K562 (cell line): Measurements from ENCODE around the gene FTH1. TPM values are rescaled to one million over a fixed set of nuclear protein-coding genes. Genes with fewer than 3 reads are reported as not detected.
A peak's percentile ranks its signal among the peaks of the same experiment; 100 is the strongest.

Source experiments
- BCL6 ChIP-seq: fragments of 250-450 bp; sonication (Bioruptor Pico); IDR thresholded peaks from 2 replicates; pipeline ENCODE4 v1.4.0; 2020
- CHD1 ChIP-seq: fragments of 200-600 bp; sonication (generic); IDR thresholded peaks from one replicate; pipeline ENCODE4 v1.6.1; 2012; ENCODE audit warnings: mild to moderate bottlenecking, moderate library complexity, low read length, inconsistent platforms
- HDAC6 ChIP-seq: IDR thresholded peaks from 2 replicates; pipeline ENCODE4 v1.6.1; 2012; ENCODE audit warnings: low read depth, mild to moderate bottlenecking, control low read depth, inconsistent platforms, low read length, moderate library complexity
- PHF20 ChIP-seq: fragments of 450-650 bp; IDR thresholded peaks from 2 replicates; pipeline ENCODE4 v1.6.1; 2018; ENCODE audit not compliant: partially characterized antibody
- POLR2G ChIP-seq: fragments of 200-400 bp; formaldehyde crosslinking; IDR thresholded peaks from 2 replicates; pipeline ENCODE4 v1.6.1; 2017; ENCODE audit warnings: low read depth, mild to moderate bottlenecking, antibody characterized with exemption, low read length, moderate library complexity
- RHOXF2B ChIP-seq: fragments of 250-450 bp; sonication (Bioruptor Pico); conservative IDR thresholded peaks from 2 replicates; pipeline ENCODE4 v1.5.1; 2021
- ZNF592 ChIP-seq: fragments of 450-650 bp; IDR thresholded peaks from 2 replicates; pipeline ENCODE4 v1.6.1; 2017; ENCODE audit warnings: antibody characterized with exemption, mild to moderate bottlenecking
- ZNF75A ChIP-seq: fragments of 450-650 bp; formaldehyde crosslinking; IDR thresholded peaks from 2 replicates; pipeline ENCODE4 v1.4.0; 2020; ENCODE audit warnings: mild to moderate bottlenecking
- polyA plus RNA-seq, 8 experiments: library from polyadenylated mRNA; depleted of rRNA in 4 of 8; stranded (reverse) in 5 of 8; unstranded in 3 of 8; fragments of >200 nt; fragmentation: Nextera tagmentation in 2 of 8; fragmentation: Illumina TruSeq in 1 of 8; extraction: Ambion mirVana in 2 of 8; extraction: Trizol in 1 of 8; gene quantifications; 2 replicates each; pipeline versions ENCODE4 v1.2.1 to v1.2.3, GENCODE V29; 2011 to 2014; ENCODE audit warnings: inconsistent platforms in 1 of 8, missing spikeins in 1 of 8
- total RNA-seq, 7 experiments: library from RNA; depleted of rRNA in 6 of 7; stranded (reverse); fragments of >200 nt in 6 of 7; fragmentation: Illumina TruSeq in 2 of 7; extraction: Trizol in 2 of 7; gene quantifications; 2 replicates each; pipeline versions ENCODE4 v1.2.1 to v1.2.3, GENCODE V29; 2011 to 2021; ENCODE audit warnings: low replicate concordance in 1 of 7
- TF ChIP-seq, protein P1 (sequence below): sonication (generic); formaldehyde crosslinking; IDR thresholded peaks from 2 replicates; pipeline ENCODE4 v1.8.1; 2023; ENCODE audit warnings: missing genetic modification reagents, mild to moderate bottlenecking, borderline replicate concordance
- TF ChIP-seq, protein P2 (sequence below), 2 experiments: fragments of 200-800 bp in 1 of 2; sonication (Bioruptor generic) in 1 of 2; sonication (generic) in 1 of 2; formaldehyde crosslinking in 1 of 2; IDR thresholded peaks in 1 of 2; conservative IDR thresholded peaks in 1 of 2; 2 replicates each; pipeline versions ENCODE4 v1.5.0 to v1.6.1; 2016 to 2020; ENCODE audit warnings: missing compliant biosample characterization in 1 of 2, missing genetic modification characterization in 1 of 2, missing genetic modification reagents in 1 of 2
- TF ChIP-seq, protein P3 (sequence below), 3 experiments: fragments of 200-800 bp in 1 of 3; fragments of 250-450 bp in 1 of 3; fragments of 450-650 bp in 1 of 3; sonication (Bioruptor Pico) in 1 of 3; sonication (Bioruptor generic) in 1 of 3; formaldehyde crosslinking in 1 of 3; IDR thresholded peaks; 2 replicates each; pipeline versions ENCODE4 v1.6.1 to v1.8.0; 2016 to 2022; ENCODE audit warnings: mild to moderate bottlenecking in 2 of 3, missing genetic modification characterization in 2 of 3, missing compliant biosample characterization in 1 of 3, moderate library complexity in 1 of 3

The FTH1 gene
- total and polyA plus RNA-seq, 9 of the 15 experiments (the other 6 are each of a cell fraction or from before 2014, with no cell fraction given), result 370 to 3,146 (median 802) TPM

DNA sequence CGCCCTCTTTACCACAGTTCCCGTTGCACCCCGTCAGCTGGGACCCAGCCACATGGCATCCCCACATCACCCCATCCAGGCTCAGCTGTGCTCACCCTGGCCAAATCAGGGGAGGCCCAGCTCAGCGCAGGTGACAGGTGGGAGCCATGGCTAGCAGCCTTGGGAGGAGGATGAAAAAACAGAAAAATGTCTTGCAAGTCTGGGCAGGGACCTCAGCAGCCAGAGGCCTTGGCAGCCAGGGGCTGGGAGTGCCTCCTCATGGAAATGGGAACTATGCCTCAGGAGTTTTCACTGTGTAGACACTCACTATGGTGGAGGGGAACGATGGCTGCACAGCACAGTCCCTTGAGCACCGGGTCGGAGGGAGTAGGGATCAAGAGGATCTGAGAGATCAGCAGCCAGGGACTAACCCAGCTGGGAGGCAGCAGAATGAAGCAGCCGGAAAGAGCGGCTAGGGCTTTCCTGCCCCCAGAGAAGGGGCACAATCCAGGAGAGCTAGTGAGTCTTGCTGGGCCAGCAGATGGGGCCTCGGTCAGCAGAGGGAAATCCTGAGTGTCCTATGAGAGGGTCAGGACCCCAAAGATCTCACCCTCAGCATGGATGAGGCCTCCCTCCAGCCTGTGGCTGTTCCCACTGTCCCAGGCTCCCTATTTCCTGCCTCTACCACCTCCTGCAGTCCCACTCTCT, 6.2 kb upstream of the FTH1 start (continued):
- TF ChIP-seq, protein P1, sequence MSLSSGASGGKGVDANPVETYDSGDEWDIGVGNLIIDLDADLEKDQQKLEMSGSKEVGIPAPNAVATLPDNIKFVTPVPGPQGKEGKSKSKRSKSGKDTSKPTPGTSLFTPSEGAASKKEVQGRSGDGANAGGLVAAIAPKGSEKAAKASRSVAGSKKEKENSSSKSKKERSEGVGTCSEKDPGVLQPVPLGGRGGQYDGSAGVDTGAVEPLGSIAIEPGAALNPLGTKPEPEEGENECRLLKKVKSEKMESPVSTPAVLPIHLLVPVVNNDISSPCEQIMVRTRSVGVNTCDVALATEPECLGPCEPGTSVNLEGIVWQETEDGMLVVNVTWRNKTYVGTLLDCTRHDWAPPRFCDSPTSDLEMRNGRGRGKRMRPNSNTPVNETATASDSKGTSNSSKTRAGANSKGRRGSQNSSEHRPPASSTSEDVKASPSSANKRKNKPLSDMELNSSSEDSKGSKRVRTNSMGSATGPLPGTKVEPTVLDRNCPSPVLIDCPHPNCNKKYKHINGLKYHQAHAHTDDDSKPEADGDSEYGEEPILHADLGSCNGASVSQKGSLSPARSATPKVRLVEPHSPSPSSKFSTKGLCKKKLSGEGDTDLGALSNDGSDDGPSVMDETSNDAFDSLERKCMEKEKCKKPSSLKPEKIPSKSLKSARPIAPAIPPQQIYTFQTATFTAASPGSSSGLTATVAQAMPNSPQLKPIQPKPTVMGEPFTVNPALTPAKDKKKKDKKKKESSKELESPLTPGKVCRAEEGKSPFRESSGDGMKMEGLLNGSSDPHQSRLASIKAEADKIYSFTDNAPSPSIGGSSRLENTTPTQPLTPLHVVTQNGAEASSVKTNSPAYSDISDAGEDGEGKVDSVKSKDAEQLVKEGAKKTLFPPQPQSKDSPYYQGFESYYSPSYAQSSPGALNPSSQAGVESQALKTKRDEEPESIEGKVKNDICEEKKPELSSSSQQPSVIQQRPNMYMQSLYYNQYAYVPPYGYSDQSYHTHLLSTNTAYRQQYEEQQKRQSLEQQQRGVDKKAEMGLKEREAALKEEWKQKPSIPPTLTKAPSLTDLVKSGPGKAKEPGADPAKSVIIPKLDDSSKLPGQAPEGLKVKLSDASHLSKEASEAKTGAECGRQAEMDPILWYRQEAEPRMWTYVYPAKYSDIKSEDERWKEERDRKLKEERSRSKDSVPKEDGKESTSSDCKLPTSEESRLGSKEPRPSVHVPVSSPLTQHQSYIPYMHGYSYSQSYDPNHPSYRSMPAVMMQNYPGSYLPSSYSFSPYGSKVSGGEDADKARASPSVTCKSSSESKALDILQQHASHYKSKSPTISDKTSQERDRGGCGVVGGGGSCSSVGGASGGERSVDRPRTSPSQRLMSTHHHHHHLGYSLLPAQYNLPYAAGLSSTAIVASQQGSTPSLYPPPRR (CRISPR knock-in tag), result peak; percentile 69; the same call in 1 of the 2 replicates
- TF ChIP-seq, protein P2, sequence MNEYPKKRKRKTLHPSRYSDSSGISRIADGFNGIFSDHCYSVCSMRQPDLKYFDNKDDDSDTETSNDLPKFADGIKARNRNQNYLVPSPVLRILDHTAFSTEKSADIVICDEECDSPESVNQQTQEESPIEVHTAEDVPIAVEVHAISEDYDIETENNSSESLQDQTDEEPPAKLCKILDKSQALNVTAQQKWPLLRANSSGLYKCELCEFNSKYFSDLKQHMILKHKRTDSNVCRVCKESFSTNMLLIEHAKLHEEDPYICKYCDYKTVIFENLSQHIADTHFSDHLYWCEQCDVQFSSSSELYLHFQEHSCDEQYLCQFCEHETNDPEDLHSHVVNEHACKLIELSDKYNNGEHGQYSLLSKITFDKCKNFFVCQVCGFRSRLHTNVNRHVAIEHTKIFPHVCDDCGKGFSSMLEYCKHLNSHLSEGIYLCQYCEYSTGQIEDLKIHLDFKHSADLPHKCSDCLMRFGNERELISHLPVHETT (CRISPR knock-in tag; conservative IDR thresholded peaks at IDR 0.05 in 1 of 2, IDR thresholded peaks at IDR 0.05 in 1 of 2), result no peak
- TF ChIP-seq HDAC6 (no peak), CHD1 (no peak), BCL6 (no peak), ZNF592 (peak; percentile 61; the same call in 1 of the 2 replicates), POLR2G (0 out of 2 replicates have a peak, but pooled peaks have one; percentile 38), ZNF75A (CRISPR knock-in tag) (0 out of 2 replicates have a peak, but pooled peaks have one; percentile 10), RHOXF2B (CRISPR knock-in tag) (0 out of 2 replicates have a peak, but pooled peaks have one; percentile 41), PHF20 (no peak)
- TF ChIP-seq, protein P3, sequence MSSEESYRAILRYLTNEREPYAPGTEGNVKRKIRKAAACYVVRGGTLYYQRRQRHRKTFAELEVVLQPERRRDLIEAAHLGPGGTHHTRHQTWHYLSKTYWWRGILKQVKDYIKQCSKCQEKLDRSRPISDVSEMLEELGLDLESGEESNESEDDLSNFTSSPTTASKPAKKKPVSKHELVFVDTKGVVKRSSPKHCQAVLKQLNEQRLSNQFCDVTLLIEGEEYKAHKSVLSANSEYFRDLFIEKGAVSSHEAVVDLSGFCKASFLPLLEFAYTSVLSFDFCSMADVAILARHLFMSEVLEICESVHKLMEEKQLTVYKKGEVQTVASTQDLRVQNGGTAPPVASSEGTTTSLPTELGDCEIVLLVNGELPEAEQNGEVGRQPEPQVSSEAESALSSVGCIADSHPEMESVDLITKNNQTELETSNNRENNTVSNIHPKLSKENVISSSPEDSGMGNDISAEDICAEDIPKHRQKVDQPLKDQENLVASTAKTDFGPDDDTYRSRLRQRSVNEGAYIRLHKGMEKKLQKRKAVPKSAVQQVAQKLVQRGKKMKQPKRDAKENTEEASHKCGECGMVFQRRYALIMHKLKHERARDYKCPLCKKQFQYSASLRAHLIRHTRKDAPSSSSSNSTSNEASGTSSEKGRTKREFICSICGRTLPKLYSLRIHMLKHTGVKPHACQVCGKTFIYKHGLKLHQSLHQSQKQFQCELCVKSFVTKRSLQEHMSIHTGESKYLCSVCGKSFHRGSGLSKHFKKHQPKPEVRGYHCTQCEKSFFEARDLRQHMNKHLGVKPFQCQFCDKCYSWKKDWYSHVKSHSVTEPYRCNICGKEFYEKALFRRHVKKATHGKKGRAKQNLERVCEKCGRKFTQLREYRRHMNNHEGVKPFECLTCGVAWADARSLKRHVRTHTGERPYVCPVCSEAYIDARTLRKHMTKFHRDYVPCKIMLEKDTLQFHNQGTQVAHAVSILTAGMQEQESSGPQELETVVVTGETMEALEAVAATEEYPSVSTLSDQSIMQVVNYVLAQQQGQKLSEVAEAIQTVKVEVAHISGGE (CRISPR knock-in tag; IDR thresholded peaks at IDR 0.05), result no peak
